Stimulated activated CD8-positive, alpha-beta memory T cell treated with anti-CD3 and anti-CD28 coated beads, Interleukin-7, amount 100 ng/mL, for 4 hours (primary cell): ENCODE measurements around the gene ZMIZ1.

ENCODE experiments used
- DNase-seq, 2 donors: peaks; one replicate each; pipeline ENCODE4 v3.0.0-alpha.2; 2020; ENCODE audit warnings: low read depth in 2 of 2

Gene ZMIZ1

DNA sequence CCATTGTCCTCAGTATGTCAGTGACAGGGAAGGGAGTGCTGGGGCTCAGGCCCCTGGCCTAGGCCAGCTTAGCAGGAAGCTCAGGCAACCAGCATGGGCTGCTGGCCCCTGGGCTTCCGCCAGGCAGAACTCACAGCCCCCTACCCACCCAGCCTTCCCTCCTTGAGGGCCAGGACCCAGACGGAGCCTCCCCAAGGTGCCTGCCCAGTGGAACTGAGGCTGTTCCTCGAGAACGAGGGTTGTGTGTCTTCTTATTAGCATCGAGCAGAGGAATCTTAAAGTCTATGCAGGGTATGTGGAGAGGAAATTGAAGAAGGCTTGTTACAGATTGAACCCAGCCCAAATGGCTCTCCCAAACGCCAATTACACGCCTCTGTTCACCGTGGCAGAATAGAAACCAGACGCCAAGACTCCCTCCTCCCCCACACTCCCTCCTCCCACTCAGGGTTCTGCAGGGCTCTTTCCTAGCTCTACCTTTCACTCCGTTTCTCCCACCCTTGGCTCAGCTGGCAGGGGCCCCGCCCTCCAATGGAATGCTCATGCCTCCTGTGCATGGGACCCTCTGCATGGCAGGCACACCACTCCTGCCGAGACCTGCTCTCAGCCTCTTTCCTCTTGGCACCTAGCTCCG is 134.4 kb downstream of the ZMIZ1 start:
- no peak for DNase-seq

DNA sequence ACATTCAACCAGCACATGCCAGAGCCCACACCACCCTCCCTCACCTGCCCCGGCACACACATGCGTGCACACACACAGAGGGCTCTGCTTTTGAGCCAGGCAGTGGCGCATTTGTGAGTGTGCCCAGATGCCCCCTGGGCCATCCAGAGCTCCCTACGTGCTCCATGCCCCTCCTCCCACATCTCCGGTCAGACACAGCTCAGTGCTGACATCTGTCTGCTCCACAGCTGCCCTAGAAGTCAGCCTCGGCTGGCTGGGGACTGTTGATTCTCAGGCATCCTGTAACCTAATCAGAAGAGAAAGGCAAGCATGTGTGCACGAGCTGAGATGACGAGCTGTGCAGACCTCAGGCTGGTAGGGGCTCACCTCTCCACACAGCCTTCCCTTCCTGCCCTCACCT is 135.1 kb downstream of the ZMIZ1 start:
- DNase-seq, result no peak

DNA sequence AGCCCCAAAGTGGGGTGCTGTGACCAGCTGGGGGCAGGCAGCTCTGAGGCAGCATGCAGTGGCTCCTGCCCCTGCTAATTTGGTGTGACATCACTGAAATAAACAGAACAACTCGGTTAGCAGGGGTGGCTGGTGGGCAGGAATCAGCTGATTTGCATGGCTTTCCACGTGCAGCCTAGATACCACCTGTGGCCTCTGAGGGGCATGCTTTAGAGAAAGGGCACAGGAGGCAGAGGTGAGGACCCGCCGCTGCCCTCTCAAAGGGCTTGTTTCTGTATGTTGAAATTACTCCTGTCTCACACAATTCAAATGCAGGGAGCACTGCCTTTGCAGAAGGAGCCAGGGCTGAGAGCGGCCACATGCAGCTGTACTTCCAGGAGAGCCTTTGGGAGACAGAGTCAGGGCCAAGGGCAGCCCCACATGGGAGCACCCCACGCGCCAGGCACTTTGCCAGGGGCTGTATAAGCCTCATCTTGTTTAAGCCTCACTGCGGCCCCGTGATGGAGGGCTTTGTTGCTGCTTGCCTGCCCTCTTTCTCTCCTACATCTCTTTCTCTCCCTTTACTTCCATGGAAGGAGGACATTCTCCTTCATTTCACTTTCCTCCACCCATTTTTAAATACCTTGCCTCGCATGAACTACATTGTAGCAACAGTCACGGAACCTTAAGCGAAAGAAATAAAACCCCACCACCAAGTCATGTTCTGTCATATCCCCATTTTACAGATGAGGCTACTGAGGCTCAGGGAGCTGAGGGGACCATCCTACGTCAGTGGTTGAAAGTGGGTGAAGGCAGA is 137.7 kb downstream of the ZMIZ1 start:
- DNase-seq, result no peak

DNA sequence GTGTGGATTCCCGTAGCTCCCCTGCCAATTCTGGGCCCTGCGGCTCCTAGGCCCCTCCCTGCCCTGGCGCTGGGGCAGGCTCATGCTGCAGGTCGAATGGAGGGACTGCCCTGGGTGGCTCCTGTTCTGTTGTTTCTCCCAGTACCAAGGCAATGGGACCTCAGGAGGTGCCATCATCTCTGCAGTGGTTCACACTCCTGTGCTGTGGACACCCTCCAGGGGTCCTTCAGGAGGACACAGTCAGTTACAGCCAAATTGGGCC is 138.3 kb downstream of the ZMIZ1 start:
- no peak for DNase-seq

DNA sequence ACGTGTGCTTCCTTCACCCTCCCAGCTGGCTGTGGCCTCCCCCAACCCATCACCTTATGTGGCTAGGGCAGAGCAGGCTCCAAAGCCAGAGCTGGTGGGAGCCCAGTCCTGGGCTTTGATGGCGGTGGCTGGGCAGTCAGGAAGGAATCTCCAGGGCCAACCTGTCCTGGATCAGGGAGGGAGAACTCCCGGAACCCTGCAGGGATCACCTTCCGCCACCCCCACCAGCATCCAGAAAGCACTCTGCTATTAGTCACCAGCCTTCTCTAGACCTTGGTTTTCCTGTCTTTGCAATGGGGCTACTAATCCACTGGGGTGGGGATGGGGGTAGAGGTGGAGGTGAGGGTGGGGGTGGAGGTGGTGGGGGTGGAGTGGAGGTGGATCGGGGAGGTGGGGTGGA is 139.0 kb downstream of the ZMIZ1 start:
- no peak for DNase-seq

DNA sequence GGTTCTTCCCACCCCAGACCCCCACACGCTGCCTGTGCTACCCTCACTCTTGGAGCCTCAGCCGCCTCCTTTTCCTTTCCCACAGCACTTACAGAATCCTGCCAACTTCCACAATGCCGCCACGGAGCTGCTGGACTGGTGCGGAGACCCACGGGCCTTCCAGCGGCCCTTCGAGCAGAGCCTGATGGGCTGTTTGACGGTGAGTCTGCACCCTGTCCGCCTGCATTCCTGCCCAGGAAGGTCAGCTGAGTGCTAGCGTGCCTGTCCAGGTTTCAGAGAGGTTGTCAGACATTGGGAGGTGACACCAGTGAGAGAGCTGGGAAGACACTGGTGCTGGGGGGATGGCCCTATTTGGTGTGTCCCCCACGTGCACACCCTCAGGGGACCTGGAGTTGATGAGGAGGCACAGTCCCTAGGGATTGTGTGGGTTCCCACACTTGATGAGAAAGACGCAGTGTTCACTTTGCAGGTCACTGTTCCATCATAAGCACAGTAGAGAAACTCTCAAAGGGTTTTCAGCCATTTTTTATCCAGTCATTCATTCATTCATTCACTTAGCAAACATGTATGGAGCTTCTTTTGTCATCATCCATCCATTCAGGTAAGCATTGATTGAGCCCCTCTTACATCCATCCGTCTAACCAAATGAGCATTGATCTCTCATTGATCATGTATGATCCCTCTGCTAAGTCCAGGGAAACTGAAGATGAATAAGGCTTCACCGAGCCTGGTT is 139.7 kb downstream of the ZMIZ1 start:
- no peak for DNase-seq

DNA sequence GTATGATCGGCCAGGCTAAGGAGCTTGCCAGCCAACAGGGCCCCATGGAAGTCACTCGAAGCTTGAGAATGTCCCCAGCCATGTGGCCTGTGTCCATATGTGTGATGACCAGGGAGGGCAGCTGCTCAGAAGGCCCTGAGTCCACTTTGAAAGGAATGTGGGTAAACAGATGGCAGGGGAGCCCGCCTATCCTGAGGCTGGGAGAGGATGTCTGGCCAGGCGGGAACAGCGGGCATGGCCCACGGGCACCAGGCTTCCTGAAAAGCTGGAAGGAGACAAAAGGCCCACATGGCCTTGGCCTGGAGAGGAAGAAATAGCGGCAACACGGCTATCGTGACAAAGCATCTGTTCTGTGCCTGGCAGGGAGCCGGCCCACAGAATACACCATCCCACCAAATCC is 140.6 kb downstream of the ZMIZ1 start:
- DNase-seq, result no peak

DNA sequence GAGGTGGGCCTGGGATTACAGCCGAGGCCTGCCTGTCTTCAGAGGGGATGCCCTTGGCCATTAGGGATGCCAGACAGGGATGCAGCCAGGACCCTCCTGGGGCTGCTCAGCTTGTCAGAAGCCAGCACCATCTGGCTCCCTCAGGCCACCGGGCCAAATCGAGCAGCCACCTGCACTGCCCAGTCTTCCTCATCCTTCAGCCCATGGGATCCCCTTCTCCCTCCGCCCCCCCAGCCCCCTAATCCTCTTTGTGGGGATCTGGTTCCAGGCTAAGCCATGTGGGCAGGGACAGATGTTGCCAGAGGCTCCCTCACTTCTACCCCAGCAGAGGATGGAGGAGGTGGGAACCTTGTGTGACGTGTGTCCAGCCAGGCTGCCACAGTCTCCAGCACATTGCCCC is 141.1 kb downstream of the ZMIZ1 start:
- no peak for DNase-seq

DNA sequence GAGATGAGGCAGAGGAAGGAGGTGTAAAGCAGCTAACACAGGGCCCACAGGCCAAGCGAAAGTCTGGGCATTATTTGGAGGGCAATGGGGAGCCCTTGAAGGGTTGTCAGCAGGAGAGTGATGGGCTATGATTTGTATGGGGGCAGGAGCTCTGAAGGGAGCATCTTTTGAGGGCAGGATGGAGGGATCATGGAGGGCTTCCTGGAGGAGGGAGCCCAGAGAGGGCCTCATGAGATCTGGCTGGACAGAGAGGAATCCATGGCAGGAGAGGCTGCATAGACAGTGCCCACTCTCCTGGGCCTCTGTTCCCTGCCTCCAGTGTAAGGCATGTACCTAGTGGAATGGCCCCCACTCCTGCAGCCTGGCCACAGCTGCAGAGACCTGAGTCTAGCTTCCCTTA is 141.9 kb downstream of the ZMIZ1 start:
- DNase-seq, result no peak

DNA sequence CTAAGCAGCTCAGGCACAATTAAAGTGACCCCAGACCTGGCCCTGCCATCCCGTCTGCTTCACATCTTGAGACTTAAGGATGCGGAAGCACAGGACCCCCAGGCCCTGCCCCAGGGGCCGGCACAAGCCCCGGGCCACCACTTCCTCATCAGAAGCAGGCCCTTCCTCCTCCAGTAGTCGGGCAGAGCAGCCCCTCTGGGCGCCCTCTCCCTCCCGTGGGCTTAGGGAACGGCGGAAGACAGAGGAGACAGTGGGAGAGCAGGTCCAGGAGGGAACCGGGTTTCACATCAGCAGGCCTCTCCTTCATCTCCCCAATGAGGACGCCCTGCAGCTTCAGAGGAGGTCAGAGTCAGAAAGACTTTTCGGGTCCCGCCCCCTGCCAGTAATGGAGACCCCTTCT is 142.8 kb downstream of the ZMIZ1 start:
- DNase-seq, result no peak

DNA sequence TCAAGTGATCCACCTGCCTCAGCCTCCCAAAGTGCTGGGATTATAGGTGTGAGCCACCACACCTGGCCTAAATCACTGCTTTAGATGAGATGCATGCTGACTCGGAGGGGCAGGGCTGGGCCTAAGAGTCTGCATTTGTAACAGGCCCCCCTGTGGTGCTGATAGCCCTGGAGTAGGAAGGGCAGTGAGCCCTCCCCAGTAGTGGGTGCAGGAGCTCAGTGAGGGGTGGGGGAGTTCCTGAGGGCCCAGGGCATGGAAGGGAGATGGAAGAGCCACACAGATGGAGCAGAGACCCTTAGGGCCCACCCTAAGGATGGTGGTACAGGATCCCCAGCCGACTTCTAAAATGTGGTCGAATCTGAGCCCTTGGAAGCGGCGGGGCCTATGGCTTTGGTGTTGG is 146.8 kb downstream of the ZMIZ1 start:
- no peak for DNase-seq

DNA sequence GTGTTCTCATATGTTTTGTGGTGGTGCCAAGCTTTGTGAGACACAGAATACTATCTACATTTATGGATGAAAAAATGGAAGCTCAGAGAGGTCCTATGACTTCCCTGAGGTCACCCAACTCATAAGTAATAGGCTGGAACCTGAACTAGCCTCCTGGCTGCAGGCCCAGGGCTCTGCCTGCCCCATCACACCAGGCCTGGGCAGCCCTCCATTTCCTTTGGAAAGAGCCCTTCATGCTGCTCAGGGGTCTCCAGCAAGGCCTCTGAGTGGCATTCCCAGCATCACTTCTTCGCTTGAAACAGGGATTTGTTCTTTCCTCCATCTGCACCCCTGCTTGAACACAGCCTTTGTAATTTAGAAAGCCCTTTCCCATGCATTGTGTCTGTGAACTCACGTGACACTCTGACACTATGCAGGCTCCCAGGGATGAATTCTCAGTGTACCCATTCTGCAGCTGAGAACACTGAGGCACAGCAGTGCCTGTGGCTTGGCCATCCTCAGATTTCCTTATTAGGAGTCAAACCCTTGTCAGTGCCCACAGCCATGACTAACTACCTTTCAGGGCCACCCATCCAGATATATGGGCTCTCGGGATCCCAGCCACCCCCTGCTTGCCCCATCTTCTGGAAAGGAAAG is 150.7 kb downstream of the ZMIZ1 start:
- DNase-seq, result no peak

DNA sequence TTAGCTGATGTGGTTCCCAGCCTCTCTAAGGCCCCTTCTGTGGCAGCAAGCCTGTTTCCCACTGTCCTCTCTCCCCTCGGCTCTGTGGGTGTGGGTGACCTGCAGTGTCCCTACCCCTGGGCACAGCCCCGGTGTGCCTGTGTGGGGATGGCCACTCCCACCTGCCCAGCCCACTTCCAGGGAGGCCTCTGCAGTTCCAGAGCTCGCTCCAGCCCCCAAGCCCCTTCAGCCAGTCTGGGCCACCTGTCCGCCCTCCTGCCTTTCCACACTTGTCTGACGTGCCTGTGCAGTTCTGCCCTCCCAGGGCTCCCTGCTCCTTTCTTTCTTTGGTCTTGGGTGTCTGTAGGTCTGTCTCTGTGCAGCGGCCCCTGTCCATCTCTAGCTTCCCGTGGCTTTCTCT is 151.5 kb downstream of the ZMIZ1 start:
- no peak for DNase-seq

DNA sequence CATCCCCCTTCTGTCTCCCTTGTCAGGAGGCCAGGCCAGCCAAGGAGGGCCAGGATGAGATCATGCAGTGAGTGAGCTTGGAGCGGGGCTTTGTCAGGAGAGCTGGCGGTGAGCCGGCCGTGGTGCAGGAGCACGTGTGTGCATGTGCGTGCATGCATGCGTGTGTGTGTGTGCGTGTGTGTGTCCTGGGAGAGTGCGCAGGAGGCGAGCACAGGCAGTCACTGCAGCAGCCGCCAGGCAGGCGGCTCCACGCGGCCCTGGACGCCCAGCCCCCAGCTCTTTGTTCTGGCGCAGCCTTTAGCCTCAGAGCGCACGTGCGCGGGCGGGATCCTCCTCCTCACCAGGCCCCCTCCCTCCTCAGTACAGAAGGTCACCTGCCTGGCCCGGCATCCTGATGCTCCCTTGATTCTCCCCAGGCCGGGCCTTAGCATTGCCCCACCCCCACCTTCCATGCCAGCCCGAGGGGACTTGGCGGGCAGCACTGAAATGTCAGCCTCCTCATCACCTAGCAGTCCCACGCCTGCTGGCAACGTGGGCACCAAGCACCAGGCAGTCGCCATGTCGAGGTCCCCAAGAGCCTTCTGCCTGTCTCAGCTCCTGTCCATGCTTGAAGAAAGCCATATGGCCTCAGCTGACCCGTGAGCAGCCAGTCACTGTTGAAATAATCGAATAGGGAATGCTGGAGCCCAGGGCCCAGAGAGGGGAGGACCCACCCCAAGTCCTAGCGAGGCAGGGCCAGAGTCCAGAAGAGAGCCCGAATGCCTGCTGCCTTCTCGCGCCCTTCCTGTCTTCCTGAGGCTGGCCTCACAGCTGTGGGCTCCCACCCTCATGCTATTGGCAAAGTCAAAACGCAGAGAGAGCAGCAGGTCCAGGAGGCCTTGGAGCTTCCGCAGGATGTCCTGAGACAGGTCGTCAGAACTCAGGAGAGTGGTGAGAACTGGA is 152.6 kb downstream of the ZMIZ1 start:
- no peak for DNase-seq

DNA sequence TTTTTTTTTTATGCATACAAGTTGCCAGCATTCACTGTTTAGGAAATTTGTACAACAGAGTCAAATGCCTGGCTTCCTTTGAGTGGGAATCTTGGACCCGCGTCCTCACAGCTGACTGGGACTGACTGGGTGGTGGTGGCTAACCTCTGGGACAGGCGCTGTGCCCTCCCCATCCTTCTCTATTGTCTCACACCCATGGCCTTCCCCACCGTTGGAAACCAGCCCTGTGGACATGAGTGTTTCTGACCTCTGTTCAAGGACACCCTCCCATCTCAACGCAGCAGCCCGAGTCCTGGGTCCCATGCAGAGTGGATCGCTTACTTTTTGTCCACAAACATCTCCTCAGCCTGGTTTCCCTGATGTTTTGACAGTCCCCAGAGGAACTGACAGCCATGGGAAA is 153.4 kb downstream of the ZMIZ1 start:
- no peak for DNase-seq

DNA sequence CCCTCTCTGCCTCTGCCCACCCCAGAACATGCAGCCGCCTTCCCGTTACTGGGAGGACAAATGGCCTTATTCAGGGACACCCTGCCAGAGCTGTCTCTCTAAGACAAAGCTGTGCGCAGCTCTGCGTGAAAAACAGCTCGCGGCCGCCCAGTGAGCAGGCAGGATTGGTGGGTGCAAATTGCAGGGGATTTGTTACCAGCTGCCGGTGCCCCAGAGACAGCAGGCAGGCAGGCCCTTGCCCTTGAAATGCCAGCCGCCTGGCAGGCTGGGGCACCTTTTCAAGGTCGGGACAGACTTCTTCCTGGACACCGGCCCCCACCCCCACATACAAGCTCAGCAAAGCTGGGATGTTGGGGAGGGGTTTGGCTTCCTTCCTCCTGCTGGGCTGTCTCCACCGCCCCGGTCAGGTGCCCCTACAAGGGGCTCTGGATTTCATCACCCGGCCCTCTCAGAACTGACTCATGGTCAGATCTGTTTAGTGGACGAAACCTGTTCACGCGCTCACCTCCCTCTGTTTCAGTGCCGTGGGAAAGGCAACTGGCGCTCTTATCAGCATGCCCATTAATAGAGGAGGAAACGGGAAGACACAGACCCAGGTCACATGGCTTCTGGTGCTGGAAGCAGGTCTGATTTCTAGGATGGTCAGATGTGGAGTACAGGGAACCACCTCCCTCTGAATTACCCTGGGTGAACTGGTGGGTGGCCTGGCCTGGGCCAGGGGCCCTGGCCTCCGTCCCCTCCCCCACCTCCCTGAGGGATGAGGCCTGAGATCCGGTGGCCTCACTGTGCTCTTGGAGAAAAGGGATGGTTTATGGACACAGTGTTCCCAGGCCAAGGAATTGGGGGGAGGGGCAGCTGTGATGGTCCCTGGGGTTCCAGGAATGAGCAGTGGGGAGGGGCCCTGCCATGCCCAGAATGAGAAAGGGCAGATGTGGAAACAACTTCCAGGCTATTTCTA is 154.6 kb downstream of the ZMIZ1 start:
- DNase-seq, result no peak

DNA sequence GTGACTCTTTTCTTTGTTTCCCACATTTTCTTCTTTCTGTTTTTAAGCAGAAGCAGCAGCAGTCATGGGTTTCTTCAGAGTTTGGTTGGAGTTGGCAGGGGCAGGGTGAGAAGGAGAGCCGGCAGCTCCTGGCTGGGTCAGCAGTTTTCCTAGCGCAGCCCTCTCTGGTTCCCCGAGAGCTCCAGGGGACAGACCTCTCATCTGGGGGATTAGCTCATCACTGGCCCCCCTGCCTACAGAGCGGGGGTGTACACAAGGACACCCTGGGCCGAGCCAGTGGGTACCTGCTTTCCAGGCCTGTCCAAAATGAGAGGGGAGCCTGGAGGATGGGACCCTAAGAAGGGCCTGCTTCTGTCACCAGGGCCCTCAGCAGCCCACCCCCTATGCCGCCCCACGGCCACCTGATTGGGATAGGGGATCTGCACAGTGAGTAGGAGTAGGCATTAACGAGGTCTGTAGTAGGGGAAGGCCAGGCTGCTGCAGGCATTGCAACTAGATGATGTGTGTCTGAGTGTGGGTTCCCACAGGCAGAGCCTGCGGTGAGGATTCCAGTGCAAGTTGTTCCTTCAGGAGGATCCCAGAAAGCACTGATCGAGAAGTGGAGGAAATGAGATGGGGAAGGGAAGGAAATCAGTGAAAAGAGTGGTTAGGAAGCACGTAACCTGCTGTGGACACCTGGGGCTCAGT is 155.6 kb downstream of the ZMIZ1 start:
- no peak for DNase-seq

DNA sequence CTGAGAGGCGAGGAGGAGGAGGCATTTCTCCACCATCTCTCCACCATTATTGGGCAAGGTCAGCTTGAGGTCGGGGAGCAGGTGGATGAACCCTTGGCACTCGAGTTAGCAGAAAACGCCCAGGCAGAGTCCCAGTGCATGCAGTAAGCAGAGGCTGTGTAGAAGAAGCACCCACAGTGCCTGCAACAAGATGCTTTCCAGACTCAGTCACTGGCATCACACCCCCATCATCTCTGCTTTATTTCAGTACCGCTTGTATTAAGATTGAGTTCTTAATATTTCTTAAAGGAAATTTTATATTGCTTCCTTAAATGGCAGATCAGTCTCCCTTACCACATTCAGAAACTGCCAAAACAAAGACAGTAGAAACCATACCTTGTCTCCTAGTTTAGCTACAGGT is 156.2 kb downstream of the ZMIZ1 start:
- DNase-seq, result no peak

DNA sequence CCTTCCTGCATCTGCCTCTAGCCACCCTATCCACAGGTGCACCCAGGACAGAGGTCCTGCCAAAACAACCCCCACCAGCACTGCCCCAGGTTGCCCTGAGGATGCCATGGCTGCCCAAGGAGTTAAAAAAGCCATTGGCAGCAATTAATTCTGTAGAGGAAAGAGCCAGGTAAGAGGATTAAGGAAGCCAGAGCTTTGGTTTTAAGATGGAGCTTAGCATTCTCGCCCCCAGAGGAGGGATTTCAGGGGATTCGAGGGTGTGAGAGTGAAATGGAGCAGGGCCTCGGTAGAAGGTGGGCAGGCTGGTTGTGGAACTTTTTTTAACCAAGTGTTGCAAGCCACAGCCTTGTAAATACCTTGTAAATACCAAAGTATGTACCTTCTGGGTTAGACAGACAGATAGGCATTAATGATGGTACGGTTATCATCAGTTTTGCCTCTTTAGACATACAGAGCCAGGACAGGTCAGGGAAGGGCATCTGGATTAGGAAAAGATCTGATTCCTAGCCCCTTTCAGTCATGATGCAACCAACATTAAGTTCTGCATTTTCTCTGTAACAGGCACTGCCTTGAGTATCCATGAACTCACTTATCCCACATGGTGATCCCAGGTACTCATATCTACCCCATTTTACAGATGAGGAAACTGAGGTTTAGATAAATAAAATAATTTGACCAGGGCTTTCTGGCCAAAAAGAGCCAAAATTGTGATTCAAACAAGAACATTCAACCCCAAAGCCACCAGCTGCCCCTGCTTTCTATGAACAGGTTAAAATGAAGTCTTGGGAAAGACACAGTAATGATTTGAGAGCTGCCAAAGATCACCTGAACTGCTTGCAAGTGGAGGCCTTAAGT is 157.9 kb downstream of the ZMIZ1 start:
- no peak for DNase-seq
